Measurements from ENCODE around the gene NCBP2.
A peak's percentile ranks its signal among the peaks of the same experiment; 100 is the strongest.
"Not testable (repeated sequence)": the region's sequence is repeated elsewhere in the genome, so short reads cannot be mapped to it uniquely, and the experiment has no call there.

The NCBP2 gene

DNA sequence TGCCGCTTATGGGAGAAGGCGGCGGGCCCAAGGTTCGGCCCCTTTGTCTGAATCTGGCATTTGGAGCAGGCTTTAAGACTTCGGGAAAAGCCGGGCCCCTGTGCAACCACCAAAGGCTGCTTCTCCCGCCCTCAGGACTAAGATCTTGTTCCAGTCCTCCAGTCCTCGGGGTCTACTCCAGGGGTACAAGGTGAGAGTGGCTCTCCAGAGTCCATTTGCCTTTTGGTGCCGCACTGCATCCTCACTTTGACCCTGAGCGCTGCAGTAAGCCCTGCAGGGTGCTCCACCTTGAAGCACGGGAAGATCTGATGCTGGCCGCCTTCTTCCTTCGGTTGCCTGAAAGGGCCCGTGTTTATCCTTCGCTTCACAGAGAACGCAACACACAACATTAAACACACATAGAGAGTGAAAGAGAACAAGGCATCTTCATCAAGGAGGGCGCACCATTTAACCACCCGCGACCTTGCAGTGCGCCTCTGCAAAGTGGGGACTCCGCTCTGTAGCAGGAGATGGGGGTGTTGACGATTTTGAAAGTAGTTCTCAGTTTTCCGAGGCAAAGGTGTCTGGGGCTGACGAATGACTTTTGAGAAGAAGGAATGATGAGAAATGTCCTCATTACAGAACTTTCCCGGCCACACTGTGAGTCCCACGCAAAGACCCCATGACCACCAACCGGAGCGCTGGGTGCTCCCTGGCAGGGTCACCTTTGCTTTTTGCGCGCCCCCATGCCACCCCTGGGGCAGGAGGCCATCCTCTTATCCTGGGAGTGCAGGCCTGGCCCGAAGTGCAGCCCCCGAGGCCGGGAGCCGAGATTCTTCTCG is 25.3 kb upstream of the NCBP2 start:
- no peak for DNase-seq

- no peak for DNase-seq
Observed at GRCh38 chr3:196966526-196967401, 24.4 kb upstream of the NCBP2 start.

- DNase-seq: no peak
Observed at GRCh38 chr3:196965804-196966173, 23.5 kb upstream of the NCBP2 start.

DNA sequence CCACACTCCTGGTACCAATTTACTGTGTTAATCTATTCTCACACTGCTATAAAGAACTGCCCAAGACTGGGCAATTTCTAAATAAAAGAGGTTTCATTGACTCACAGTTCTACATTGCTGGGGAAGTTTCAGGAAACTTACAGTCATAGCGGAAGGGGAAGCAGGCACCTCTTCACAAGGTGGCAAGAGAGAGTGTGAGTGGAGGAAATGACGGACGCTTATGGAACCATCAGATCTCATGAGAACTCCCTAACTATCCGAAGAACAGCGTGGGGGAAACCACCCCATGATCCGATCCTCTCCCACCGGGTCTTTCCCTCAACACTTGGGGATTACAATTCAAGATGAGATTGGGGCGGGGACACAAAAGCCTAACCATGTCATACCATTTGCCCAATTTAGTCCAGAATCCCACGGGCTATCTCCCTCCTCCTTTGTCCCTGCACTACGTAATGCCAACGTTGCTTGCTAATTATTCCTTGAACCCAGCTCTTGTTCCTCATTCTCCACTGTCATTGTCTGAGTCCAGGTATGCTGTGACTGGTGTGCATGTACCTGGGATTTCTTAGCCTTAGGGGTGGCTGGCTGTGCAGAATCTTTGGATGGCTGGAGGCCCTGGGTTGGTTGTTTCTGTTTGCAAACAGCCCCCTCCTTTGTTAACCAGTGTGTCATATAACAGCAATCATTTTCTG is 22.9 kb upstream of the NCBP2 start:
- DNase-seq: no peak

DNA sequence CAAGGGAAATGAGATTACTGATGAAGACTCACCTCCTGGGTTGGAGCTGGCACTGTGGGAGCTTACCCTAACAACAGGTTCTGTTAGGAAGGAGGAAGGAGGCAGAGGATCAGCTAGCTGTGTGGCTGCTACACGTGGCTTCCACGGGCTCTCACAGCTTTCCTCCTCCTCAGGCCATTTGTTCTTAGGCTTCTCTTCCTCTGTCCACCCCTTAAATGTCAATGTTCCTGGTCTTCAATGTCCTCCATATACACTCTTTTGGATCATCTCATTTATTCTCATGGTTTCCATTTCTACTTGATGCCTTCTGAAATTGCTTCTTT is 21.3 kb upstream of the NCBP2 start:
- no peak for DNase-seq

DNA sequence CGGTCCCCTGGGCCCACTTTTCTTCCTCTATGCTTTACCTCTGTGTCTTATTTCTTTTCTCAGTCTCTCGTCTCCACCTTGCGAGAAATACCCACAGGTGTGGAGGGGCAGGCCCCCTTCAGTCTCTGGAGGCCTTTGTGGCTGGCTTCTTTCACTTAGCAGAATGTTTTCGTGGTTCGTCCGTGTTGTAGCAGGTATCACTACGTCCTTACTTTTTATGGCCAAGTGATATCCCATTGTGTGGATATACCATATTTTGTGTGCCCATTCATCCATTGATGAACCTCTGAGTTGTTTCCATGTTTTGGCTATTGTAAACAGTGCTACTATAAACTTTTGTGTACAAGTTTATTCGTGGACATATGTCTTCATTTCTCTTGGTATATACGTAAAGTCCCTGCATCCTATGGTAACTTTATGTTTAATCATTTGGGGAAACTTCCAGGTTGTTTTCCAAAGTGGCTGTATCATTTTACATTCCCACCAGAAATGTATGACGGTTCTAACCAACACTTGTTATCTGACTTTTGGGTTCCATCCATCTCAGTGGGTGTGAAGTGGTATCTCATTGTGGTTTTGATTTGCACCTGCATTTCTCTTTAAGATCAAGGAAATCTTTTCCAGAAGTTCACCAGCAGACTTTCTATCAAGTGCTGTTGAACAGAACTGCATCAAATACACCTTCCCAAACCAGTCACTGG is 20.8 kb upstream of the NCBP2 start:
- DNase-seq: no peak

DNA sequence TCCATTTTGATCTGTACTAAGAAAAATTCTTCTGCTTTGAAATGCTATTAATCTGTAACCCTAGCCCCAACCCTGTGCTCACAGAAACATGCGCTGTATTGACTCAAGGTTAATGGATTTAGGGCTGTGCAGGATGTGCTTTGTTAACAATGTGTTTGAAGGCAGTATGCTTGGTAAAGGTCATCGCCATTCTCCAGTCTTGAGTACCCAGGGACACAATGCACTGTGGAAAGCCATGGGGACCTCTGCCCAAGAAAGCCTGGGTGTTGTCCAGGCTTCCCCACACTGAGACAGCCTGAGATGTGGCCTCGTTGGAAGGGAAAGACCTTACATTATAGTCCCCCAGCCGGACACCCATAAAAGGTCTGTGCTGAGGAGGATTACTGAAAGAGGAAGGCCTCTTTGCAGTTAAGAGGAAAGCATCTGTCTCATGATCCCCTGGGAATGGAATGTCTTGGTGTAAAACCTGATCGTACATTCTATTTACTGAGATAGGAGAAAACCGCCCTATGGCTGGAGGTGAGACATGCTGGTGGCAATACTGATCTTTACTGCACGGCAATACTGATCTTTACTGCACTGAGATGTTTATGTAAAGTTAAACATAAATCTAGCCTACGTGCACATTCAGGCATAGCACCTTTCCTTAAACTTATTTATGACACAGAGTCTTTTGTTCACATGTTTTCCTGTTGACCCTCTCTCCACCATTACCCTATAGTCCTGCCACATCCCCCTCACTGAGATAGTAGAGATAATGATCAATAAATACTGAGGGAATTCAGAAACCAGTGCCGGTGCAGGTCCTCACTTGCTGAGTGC is 20.0 kb upstream of the NCBP2 start:
- DNase-seq: peak; percentile 69

DNA sequence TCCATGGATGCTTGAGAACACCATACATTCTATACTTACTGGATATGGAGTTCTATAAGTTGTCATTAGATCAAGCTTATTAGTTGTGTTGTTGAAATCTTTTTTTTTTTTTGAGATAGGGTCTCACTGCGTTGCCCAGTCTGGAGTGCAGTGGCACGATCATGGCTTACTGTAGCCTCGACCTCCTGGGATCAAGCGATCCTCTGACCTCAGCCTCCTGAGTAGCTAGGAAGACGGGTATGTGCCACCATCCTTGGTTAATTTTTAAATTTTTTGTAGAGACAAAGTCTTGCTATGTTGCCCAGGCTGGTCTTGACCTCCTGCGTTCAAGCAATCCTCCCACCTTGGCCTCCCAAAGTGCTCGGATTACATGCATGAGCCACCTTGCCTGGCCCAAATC is 12.5 kb upstream of the NCBP2 start:
- DNase-seq: no peak

- DNase-seq: no peak
Observed at GRCh38 chr3:196951371-196951770, 9.0 kb upstream of the NCBP2 start.

- DNase-seq: no peak
Observed at GRCh38 chr3:196949750-196950149, 7.4 kb upstream of the NCBP2 start.

DNA sequence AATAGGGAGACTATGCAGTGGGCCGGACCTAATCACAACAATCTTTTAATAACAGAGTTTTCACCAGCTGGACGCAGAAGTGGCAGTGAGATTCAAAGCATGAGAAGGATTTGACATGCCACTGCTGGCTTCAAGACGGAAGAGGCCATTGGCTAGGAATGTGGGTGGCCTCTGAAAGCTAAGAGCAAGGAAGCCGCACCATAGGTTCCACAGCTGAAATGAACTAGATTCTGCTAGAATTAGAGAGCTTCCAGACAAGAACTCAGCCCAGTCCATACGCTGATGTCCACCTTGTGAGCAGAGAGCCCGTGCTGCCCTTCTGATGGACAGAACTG is 6.9 kb upstream of the NCBP2 start:
- no peak for DNase-seq

DNA sequence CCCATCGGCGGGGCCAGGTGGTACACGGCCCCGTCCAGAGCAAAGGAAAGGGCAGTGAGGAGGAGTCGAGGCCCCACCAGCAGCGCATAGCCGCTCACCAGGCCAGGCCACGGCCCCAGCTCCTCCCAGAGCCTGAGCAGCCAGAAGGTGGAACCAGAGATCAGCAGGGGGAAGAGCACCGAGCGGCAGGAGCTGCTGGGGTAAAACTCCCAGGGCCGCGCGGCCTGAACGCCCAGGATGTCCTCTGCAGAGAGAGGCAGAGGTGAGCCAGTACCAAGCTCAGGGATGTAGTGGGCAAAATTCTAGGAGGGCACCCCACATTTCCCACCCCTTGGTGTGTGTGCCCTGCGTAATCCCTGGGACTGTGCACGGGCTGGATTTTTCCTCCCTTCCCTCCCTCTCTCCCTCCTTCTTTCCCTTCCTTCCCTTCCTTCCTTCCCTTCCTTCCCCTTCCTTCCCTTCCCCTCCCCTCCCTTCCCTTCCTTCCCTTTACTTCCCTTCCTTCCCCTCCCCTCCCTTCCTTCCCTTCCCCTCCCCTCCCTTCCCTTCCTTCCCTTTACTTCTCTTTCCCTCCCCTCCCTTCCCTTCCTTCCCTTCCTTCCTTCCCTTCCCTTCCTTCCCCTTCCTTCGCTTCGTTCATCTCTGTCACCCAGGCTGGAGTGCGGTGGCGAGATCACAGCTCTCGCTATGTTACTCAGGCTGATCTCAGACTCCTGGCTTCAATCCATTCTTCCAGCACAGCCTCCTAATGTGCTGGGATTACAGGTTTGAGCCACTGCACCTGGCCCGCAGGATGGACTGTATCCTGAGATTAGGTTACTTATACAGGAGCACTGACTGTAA is 6.3 kb upstream of the NCBP2 start:
- DNase-seq: no peak

GRCh38 chr3:196947860-196948441 is 5.6 kb upstream of the NCBP2 start:
- no peak for DNase-seq

DNA sequence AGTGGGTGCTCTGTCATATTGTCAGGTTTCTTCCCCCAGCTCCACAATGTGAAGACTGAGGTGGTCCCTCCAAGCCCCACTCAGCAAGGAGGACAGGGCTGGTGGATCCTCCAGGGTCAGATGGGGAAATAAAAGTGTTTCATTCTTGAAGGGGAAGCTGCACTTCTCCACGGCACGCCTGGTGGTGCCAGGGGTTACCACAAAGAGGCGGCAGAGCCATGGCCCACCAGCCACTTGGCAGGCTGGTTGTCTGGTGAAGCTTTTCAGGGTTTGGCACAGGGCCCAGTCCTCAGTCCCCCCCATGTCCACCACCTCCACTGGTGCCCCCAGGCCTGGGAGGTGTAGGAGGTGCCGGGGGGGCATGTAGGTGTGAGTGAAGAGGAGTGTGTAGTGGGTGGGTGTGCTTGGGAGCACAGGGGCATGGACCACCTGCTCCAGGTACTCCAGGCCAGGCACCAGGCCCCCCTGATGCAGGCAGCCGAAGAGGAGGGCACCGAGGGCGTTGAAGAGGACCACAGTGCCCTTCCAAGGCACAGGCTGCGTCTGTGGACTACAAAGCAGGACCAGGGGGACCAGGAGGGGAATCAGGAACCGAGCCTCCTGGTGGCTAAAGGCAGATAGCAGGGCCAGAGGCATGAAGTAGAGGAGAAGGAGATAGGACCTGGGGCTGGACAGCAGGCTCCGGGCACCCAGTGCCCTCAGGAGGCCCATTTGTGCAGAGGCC is 5.0 kb upstream of the NCBP2 start:
- no peak for DNase-seq

GRCh38 chr3:196944037-196944790 is 1.9 kb upstream of the NCBP2 start:
- DNase-seq: not testable (repeated sequence)

DNA sequence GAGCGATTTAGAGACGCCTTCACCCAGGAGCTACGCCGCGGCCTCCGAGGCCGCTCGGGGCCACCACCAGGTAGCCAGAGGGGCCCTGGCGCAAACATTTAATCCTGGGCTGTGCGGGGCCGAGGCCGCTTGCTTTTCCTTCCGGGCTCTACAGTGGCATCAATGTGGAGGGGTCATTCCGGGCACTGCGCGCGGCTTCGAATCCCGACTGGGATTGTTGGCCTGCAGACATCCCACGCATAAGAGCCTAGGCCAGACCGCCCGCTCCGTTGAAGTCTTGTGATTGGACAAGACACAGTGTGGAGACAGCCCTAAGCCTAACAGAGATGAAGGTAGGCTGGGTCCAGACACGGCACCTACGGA is 568 bp upstream of the NCBP2 start:
- no peak for DNase-seq

GRCh38 chr3:196941729-196942225 is 551 bp downstream of the NCBP2 start:
- no peak for DNase-seq

DNA sequence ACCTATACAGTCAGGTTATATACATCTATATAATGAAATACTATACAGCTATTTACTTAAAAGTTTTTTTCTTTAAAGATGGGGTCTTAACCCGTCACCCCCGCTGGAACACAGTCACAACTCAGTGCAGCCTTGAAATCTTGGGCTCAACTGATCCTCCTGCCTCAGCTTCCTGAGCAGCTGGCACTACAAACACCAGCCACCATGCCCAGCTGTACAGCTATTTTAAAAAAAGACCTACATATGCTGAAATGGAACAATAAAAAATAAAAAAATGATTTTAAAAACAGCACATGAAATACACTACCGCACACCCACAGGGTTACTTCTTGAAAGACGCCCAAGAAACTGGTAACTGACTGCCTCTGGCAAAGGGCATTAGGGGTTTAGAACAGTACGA is 3.8 kb downstream of the NCBP2 start:
- DNase-seq: no peak

DNA sequence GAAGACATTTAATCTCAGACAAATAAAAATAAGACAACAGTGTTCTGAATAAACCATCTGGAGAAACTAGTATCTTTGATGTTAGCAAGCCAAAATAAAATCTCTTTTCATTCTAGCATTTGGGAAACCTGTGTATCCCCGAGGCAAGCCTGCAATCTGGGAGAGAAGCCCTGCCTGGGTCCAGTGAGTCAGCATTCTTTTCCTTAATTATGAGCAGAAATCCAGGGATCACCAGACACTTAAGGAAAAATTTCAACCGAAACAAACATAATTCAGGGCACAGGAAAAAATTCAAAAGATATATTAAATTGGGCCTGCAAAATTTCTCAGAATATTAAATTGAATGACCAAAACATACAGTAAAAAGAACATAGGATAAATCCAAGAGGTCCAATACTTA is 4.2 kb downstream of the NCBP2 start:
- no peak for DNase-seq
